ENCODE measurements around the gene ITIH5.

ITIH5 gene

DNA sequence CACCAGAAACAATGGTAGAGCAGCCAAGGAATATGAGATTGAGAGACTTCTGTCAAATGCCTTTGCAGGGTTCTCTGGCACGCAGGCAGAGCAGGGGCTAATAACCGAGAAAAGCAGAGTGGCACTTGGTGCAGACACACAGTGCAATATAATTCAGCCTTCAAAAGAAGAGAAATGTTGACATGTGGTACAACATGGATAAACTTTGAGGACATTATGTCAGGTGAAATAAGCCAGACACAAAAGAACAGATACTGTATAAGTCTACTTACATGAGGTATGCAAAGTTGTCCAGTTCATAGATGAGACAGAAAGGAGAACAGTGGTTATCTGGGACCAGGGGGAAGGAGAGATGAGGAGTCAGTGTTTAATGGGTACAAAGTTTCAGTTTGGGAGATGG, 41.8 kb downstream of the ITIH5 start:
- DNase-seq = no peak

DNA sequence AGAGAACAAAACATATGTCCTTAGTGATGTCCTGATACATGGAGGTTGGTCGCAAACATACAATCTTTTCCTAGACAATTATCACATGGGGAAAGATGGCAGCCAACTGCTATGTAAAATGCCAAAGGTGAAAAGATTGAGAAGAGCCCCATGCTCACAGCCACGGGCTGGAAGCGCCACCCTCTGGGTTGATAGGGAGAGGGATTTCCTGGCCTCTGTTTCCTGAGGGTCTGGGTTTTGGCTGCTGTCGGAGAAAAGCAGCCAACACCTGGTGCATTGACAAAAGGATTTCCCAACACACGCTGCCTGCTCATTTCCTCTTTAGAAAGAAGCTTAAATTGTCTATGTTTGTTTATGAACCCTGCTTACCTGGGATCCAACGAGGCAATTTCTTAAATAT, 43.8 kb downstream of the ITIH5 start:
- DNase-seq = no peak

DNA sequence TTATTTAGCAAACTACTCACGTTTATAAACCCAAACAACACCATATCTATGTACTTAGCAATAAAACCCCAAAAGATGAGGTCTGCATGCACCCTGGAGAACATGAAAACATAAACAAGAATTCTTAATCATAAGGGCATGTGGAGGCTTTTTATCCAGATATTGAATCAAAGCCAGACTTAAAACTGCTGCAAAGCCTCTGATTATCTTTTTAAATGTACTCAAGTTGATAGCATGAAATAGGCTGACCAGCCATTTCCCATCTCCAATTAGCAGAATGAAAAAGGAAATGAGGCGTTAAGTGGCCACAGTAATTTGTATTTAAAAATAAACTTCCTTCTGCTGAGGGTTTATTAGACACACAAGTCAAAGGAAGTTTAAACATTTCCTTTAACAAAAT, 48.3 kb downstream of the ITIH5 start:
- no peak for DNase-seq

DNA sequence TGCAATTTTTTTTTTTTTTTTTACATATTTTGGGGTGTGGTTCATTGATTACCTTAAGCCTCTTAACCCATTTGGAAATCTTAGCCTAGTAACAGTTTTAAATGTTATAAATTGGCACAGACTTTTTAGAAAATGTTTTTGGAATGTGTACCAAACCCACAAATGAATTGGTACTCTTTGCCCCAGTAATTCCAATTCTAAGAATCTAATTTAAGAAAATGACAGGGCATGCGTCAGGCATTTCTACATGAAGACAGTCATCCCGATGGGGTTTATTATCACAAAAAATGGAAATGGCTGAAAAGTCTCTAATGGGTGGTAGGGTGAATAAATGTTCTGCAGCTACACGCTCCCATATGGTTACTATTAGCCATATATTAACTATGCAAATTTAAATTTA, 54.9 kb downstream of the ITIH5 start:
- no peak for DNase-seq

DNA sequence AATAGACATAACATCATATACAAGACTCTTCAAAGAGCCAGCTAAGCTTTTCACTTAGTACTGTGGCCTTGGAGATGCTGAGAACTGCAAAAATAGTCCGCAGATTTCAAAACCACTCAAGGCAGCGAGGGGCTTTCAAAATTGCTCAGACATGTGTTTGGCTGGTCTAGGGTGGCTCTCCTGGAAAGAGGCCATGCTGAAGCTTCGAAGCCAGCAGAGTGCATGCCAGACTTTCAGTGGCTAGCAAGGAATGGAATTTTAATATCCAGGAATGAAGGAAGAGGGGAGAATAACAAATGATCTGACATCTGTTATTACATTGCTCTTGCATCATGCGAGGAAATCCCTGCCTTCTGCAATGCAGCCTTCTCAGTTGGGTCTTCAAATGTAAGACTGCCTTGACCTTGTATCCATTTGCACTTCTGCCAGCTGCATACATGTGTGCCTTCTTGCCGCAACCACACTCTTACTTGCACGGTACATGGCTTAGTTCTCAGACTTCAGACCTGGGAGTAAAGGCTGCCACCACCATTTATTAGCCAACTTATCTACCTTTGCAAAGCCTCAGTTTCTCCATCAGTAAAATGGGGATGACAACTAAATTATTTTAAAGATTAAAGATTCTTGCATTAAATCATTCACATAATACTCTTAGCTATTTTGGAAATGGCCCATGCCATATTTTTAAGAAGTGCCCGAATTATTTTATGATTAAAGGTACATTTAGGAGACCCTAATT, 55.9 kb downstream of the ITIH5 start:
- no peak for DNase-seq

DNA sequence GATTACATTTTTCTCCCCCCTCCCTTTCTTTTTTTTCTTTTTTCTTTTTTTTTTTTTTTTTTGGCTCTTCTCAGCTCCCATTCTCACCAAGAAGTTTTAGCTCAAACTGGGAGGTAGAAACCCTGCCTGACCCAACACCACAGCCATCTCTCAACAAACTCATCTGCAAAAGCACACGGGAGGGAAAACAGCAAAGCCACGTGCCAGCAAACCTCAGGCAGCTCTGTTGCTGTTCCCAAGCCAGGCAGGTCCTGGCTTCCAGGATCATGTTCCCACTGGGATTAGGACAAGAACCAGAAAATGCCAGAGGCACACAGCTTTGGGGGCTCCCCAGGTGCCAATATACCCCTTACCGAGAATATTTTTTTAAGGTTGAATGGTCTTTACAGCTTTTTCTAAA, 56.7 kb downstream of the ITIH5 start:
- no peak for DNase-seq

DNA sequence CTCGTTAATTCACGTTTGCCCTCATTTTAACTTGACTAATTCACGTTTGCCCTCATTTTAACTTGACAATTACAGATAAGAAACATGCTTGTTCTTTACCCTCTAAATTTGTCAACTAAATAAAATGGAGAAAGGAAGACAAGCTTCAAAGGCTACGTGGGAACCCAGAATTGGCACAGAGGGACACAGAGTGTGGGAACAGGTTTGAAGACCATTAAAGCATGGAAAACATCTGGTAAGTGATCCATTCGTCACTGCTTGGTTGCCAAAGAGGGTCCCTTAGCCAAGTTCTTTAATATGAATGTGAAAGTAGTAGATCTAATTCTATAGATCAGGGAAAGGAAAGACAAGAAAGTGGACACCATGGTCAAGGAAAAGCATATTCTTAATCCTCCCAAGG, 57.2 kb downstream of the ITIH5 start:
- no peak for DNase-seq

DNA sequence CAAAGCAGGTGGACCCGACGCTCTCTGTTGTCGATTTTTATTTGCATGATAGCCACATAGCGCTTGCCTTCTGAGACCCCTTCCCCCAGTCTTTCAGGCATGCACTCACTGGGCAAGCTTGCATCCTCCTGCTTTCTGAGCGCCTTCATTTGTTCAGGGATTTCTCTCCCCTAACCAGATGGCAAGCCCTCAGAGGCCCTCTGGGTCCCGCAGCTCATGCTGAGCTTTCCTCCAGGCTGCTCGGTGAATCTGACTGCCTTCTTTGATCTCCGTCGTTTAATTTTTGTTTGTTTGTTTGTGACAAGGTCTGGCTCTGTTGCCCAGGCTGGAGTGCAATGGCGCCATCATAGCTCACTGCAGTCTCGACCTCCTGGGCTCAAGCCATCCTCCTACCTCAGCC, 58.8 kb downstream of the ITIH5 start:
- DNase-seq = no peak

DNA sequence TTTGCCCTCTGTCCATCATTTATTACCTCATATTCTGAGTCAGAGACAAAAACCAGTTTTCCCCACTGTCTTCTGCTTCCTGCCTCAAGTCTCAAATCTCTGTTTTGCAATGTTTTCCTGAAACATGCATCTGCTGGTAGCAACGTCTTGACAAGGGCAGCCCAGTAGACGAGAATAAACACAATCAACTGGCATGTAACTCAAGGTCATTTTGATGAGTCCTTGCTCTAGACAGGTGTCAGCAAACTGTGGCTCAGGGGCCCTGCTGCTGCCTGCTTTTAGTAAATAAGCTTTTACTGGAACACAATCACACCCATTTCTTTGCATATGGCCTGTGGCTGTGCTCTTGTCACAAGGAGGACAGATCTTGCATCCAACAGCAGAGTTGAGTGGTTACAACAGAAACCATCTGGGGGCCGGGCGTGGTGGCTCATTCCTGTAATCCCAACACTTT, 59.8 kb downstream of the ITIH5 start:
- no peak for DNase-seq

DNA sequence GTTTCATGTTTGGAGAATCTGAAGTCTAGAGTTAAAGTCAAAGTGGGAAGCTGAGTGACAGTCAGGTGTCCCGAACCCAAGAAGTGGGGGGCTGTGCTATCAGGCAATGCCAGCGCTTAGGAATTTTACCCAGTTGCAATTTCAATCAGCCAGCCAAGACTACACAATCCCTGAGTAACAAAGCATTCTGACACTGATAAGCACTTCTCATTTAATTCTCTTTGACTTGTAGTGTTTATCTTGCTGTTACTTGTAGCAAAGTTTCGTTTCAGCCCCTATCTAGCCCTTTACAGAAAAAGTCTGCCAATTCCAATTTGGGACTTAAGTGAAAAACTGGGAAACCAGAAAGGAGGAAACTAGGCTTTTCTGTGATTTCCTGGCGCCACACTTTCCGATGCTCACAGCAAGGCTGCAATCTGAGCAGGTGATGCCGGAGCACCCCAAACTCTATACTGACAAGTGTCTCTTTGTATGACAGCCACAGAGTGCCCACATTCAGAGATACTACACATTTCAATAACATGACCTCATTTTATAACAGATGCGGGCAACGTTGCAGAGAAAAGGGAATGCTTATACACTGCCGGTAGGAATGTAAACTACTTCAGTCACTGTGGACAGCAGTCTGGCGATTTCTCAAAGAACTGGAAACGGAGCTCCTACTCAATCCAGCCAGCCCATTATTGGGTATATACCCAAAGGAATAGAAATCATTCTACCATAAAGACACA, 61.0 kb downstream of the ITIH5 start:
- no peak for DNase-seq

DNA sequence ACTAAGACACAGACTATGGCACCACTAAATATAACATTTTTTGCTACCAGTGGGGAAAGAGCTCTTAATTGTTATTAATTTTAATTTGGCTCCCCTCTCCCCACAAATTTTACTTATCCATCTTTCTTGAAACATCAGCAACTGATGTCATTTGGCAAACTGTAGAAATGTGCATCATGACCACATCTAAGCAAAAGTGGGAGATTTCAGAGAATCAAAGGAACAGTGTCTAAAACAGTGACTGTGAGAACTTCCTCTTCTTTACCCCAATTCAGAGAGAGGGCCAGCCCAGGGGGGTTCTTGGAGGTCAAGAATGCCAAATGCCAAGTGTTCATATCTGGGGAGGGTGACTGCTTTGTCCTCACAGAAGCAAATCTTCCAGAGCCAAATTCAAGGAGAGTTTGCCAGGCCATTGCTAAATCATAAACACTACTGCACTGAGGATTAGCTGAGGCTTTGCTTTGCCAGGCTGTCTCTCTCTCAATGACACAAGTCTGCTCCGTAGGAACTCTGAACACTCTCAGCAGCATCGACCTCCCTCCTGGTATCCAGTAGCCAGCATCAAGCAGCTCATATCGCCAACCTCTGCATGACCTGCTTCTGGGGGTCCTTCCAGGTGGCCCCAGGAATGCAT, 65.6 kb downstream of the ITIH5 start:
- no peak for DNase-seq

DNA sequence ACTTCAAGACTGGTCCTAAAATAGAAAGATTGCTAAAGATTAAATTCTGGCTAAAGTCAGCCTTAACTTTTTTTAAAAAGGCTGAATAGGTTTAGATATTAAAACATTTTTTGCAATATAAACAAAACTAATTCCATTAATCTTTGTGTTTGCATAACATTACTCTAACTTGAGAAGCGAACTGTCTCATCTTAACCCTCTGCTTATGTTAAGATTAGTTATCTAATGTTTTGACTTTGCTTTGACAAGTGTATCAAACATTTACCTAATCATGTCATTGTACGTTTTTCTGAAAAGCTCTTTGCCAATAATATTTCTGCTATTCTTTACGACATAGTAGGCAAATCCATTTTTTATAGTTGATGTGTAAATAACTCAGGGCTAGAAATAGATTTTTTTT, 68.0 kb downstream of the ITIH5 start:
- DNase-seq = no peak

DNA sequence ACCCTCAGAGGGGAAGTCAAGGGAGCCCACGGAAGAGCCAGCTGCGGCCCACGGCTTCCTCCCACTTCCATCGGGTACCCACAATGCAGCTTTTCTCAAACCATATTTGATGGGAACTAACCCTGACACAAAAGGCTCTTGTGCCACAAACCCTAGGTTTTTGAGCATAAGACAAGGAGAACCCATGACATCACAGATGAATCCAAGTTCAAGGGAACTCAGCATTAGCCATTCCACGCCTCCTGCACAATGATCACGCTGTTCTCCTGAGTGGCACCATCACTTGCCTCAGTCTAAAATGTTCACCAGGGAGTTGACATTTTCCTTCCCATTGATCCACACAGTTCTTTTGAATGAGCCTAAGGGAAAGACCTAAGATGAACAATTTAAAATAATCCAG, 70.4 kb downstream of the ITIH5 start:
- no peak for DNase-seq

DNA sequence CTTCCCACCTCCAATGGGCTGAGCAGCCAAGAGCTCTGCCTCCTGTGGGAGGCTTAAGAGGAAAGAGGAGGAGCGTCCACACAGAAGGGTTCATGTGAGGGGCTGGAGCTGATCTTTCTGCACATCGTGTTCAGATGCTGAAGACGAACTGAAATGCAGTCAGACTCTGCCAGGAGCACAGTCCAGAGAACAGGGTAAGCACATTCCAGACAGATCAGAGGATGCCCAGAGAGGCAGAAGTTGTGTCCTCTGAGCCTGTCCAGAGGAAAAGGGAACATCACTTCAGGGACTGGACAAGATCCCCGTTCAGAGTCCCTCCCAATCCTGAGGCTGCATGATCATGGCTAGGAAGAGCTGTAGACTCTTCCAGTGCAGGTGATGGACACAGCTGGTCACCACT, 72.9 kb downstream of the ITIH5 start:
- DNase-seq = no peak

DNA sequence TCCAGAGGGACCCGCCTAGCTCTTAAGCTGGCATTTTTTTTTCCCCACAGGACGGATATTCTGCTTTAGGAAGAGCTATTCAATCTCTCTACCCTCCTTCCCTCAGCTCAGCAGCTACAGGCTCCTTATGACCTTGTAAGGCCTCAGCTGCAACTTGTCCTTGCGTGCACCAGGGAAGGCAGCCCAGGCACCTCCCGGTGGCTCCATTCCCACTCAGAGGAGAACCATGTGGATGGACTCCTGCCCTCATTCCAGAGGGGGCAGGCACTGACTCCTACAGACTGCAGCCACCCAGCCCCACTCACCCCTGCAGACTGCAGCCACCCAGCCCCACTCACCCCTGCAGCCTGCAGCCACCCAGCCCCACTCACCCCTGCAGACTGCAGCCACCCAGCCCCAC, 73.7 kb downstream of the ITIH5 start:
- no peak for DNase-seq

DNA sequence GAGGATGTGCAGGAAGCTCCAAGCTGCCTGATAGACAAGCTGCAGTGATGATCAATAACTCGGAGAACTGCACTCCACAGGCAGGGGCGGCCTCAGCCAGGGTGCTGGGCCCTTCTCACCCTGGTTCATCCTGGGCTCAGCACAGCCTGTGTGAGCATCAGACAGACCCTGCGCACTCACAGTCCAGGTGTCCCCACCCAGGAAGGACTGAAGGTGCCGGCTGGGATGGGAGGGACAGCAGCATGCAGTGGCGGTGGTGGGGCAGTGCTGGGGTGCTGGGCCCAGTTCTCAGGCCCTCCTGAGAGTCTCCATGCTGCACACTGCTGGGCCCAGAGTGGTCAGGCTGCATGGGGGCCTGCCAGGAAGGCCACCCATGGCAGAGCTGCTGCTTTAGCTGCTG, 74.1 kb downstream of the ITIH5 start:
- no peak for DNase-seq

DNA sequence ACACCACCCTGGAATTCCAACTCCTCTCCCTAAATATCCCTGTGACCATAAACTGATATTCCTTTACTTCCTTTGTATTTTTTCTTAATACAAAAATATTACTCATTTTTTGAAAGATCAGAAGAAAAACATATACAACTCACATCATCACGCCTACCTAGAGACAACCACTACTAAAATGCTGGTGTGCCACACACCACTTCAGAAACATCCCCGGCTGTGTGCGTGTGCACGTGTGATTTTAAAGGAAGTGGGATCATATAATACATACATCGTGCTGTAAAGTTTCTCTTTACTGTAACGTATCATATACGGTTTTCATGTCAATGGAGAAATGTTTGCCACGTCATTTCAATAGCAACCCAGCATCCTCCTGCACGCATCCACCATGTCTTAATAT, 76.5 kb downstream of the ITIH5 start:
- DNase-seq = no peak

DNA sequence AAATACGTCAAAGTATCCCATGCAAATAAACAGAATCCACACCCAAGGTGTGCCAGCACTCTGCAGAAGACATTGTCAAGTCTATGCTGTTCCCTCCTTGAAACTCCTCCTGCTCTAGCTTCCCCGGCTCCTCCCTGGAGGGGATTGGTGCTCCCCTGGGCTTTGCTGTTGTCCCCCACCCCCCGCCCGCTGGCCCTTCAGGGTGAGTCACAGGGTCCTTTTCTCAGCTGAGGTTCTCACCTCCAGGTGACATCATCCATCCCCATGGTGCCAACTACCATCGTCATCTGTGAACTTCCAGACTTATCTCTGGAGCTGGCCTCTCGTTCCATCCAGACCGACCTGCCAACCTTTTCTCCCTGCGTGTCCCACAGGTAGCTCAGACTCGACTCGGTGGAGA, 77.0 kb downstream of the ITIH5 start:
- no peak for DNase-seq

DNA sequence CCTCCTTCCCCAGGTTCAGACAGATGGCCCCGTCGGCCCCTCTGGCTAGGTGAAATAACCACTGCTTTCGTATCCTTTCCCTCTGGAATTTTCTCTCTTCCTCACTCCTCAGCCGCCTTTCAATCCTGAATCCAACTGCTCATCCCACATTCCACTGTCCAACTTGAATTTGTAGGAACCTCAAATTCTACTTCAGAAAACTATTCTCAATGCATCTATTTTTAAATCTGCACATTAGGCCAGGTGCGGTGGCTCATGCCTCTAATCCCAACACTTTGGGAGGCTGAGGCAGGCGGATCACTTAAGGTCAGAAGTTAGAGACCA, 78.9 kb downstream of the ITIH5 start:
- DNase-seq = no peak

DNA sequence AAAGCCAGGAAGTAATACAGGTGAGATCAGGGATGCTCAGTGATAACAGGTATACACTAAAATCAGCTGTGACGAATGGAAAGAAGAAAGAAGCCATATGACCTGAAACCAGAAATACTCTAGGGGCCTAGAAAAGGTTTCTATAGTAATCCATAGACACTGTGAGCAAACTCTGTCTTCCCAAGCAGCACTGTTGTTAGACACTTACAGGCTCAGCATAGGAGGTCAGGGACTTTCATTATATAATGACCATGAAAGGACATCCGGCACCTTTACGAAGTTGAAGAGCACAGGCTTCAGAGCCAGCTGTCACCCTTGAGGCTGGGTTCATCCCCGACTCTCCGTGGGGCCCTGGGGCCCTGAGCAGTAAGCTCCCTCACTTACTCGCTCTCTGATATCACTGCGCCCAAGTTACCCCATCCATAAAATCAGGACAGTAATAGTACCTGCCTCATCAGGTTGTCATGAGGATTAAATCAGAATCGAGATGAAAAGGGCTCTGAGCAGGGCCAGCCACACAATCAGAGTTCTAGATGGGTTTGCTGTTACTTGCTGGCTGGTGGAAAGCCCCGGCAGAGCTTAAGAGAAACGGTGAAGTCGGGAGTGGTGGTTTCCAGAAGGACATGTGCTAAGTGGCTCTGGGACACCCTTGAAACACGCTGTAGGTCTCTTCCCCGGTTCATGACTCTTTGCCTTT, 79.5 kb downstream of the ITIH5 start:
- no peak for DNase-seq

DNA sequence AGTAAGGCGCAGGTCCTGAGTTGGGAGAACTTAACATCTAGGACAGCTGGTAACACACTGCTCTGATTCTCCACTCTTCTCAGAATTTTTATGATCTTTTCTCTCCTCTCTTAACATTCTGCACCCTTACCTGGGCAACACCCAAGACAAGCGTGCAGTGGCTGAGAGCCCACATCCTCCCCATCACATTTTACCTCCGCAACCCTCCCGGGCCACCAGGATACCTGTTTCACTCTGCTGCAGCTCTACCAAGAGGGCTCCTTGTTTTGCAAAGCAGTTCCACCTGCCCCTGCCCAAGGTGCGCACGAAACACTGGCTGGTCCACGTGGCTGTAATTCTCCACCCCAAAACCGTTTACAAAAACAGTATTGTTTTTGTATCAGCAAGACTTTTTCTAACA, 81.5 kb downstream of the ITIH5 start:
- DNase-seq = no peak

DNA sequence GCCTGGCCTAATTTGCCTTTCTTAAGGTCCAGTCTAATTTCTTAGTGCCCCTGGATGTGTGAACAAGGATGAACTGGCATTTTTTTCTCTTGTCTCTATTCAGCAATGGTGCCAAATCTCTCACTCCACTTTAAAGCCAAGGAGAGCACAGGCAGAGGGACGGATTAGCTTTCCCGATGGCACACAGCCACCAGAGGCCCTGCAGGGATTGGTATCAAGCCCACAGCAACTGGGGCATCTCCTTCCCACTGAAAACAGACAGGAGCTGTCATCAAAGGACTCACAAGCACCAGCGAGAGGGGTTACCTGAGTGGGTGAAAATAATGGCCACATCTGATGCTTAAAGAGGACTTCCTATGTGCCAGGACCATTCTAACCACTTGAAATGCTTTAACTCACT, 83.1 kb downstream of the ITIH5 start:
- DNase-seq = no peak

DNA sequence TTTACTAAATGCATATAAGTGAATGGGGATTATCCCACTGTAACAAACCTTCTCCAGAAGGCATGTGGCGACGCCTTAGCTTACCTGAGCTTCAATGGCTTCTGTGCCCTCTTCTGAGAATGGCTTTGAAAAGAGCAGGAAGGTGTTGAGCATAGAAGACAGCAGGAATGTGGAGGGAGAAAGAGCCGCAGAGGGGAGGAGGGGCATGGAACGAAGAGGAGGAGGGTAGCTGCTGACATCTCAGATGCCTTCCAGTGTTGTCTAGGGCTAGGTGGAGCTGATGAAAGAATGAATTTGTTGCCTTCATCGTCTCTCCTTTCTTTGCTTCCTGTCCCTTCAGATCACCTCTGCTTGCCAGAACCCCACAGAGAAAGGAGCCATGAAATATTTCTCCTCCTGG, 86.2 kb downstream of the ITIH5 start:
- no peak for DNase-seq

DNA sequence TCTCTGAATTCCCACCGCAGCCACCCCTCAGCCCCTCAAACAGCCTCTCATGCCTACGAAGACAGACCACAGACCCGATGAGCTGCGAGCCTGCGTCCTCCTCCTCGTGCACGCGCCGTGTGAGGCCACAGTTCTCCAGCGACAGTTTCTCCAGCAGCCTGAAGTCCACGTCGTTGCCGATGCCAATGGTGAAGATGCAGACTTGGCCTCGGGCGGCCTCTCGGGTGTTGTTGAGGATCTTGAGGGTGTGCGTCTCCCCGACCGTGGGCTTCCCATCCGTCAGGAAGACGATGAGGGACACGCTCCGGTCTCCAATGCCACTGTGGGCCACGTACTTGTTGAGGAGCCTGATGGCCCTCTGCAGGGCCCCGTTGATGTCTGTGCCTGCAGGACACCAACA, 87.1 kb downstream of the ITIH5 start:
- DNase-seq = no peak

Measured in NCI-H345 (cell line).